Measurements from ENCODE around the gene PPM1H. TPM values are rescaled to one million over a fixed set of nuclear protein-coding genes. Genes with fewer than 3 reads are reported as not detected.

The PPM1H gene
- total RNA-seq, 1 experiment from 2014 or later: 0.04 TPM

- Histone ChIP-seq H3K27me3 (replicated peaks; ENCODE audit: insufficient read depth, low read depth, low read length, poor library complexity) (no peaks in the 10 kb centered on the region), H3K9me3 (ENCODE audit: low read depth, low read length, poor library complexity, severe bottlenecking) (no peaks in the 10 kb centered on the region), H3K36me3 (ENCODE audit: insufficient read depth, low read length, poor library complexity, severe bottlenecking) (no peaks in the 10 kb centered on the region), H3K4me1 (ENCODE audit: insufficient read depth, low read length, poor library complexity, severe bottlenecking) (peaks cover 34% of the 10 kb centered on the region), H3K27ac (ENCODE audit: low read depth, low read length, poor library complexity, severe bottlenecking) (no peak overlapping the region), H3K4me3 (ENCODE audit: low read depth, low read length, poor library complexity, severe bottlenecking) (no peak overlapping the region)
- BruUV-seq (replicated peaks): no TSS peak
- ChIA-PET CTCF (no interaction called here), POLR2A (ENCODE audit: low non-redundant PET) (no interaction called here)
- intact Hi-C loops (cut with micrococcal nuclease; ENCODE audit: unreplicated experiment): no loop called here
- TF ChIP-seq EZH2 (IDR thresholded peaks at IDR 0.05; ENCODE audit: borderline replicate concordance, low read depth, low read length, poor library complexity, severe bottlenecking): no peak
- no peak for TF ChIP-seq CTCF (conservative IDR thresholded peaks at IDR 0.05; ENCODE audit: low read depth, low read length)
- peak; percentile 35 for DNase-seq (ENCODE audit: low spot score)
Measured at GRCh38 chr12:62683776-62684569, 251.0 kb downstream of the PPM1H start.

GRCh38 chr12:62681306-62681705, 253.6 kb downstream of the PPM1H start:
- BruUV-seq (replicated peaks): no TSS peak
- no peak for TF ChIP-seq CTCF (conservative IDR thresholded peaks at IDR 0.05; ENCODE audit: low read depth, low read length)
- TF ChIP-seq EZH2 (IDR thresholded peaks at IDR 0.05; ENCODE audit: borderline replicate concordance, low read depth, low read length, poor library complexity, severe bottlenecking): no peak
- CTCF ChIA-PET: no interaction called here

GRCh38 chr12:62679608-62680007, 255.3 kb downstream of the PPM1H start:
- CTCF ChIA-PET: no interaction called here
- POLR2A ChIA-PET (ENCODE audit: low non-redundant PET): no interaction called here
- intact Hi-C loops (cut with micrococcal nuclease; ENCODE audit: unreplicated experiment): no loop called here

More at GRCh38 chr12:62681306-62681705, 253.6 kb downstream of the PPM1H start:
- H3K4me1 ChIP-seq (ENCODE audit: insufficient read depth, low read length, poor library complexity, severe bottlenecking): peaks cover 36% of the 10 kb centered on the region
- POLR2A ChIA-PET (ENCODE audit: low non-redundant PET): no interaction called here
- peaks cover 7% of the 10 kb centered on the region for H3K9me3 ChIP-seq (ENCODE audit: low read depth, low read length, poor library complexity, severe bottlenecking)
- no peak overlapping the region for H3K27ac ChIP-seq (ENCODE audit: low read depth, low read length, poor library complexity, severe bottlenecking)
- no peak overlapping the region for H3K4me3 ChIP-seq (ENCODE audit: low read depth, low read length, poor library complexity, severe bottlenecking)
- H3K27me3 ChIP-seq (replicated peaks; ENCODE audit: insufficient read depth, low read depth, low read length, poor library complexity): no peaks in the 10 kb centered on the region
- intact Hi-C loops (cut with micrococcal nuclease; ENCODE audit: unreplicated experiment): no loop called here
- no peak for DNase-seq (ENCODE audit: low spot score)
- no peaks in the 10 kb centered on the region for H3K36me3 ChIP-seq (ENCODE audit: insufficient read depth, low read length, poor library complexity, severe bottlenecking)

More at GRCh38 chr12:62679608-62680007, 255.3 kb downstream of the PPM1H start:
- peaks cover 26% of the 10 kb centered on the region for H3K4me1 ChIP-seq (ENCODE audit: insufficient read depth, low read length, poor library complexity, severe bottlenecking)
- H3K27me3 ChIP-seq (replicated peaks; ENCODE audit: insufficient read depth, low read depth, low read length, poor library complexity): no peaks in the 10 kb centered on the region
- no TSS peak for BruUV-seq (replicated peaks)
- H3K36me3 ChIP-seq (ENCODE audit: insufficient read depth, low read length, poor library complexity, severe bottlenecking): no peaks in the 10 kb centered on the region
- DNase-seq (ENCODE audit: low spot score): peak; percentile 80
- no peak overlapping the region for H3K27ac ChIP-seq (ENCODE audit: low read depth, low read length, poor library complexity, severe bottlenecking)
- no peak for TF ChIP-seq CTCF (conservative IDR thresholded peaks at IDR 0.05; ENCODE audit: low read depth, low read length)
- TF ChIP-seq EZH2 (IDR thresholded peaks at IDR 0.05; ENCODE audit: borderline replicate concordance, low read depth, low read length, poor library complexity, severe bottlenecking): no peak
- no peak overlapping the region for H3K4me3 ChIP-seq (ENCODE audit: low read depth, low read length, poor library complexity, severe bottlenecking)
- peaks cover 7% of the 10 kb centered on the region for H3K9me3 ChIP-seq (ENCODE audit: low read depth, low read length, poor library complexity, severe bottlenecking)

Measured in A673 (cell line).